Panc1 (cell line): ENCODE results near the gene ANO2.

Source experiments
- CTCF ChIP-seq: fragments of 450-650 bp; IDR thresholded peaks from 2 replicates; pipeline ENCODE4 v1.5.1; 2017; ENCODE audit warnings: mild to moderate bottlenecking
- POLR2AphosphoS5 ChIP-seq: IDR thresholded peaks from 2 replicates; pipeline ENCODE4 v1.6.1; 2012; ENCODE audit warnings: mild to moderate bottlenecking, low read depth, low read length, moderate library complexity
- REST ChIP-seq, 2 experiments: IDR thresholded peaks; 2 replicates each; pipeline ENCODE4 v1.6.1; 2011 to 2012; ENCODE audit warnings: low read depth in 2 of 2, control low read depth in 1 of 2, low read length in 1 of 2, mild to moderate bottlenecking in 1 of 2, moderate library complexity in 1 of 2; ENCODE audit not compliant: insufficient read depth in 1 of 2

- TF ChIP-seq CTCF (no peak), POLR2AphosphoS5 (no peak), REST (IDR thresholded peaks at IDR 0.05; ENCODE audit: insufficient read depth in 1 of 2, low read depth in 2 of 2, low read length in 1 of 2) (no peak)
These were observed 152.7 kb downstream of the ANO2 start for GRCh38 chr12:5792343-5792742.
